ENCODE results near the gene CATSPERD.
"Not testable (repeated sequence)": the region's sequence is repeated elsewhere in the genome, so short reads cannot be mapped to it uniquely, and the experiment has no call there.

CATSPERD gene

DNA sequence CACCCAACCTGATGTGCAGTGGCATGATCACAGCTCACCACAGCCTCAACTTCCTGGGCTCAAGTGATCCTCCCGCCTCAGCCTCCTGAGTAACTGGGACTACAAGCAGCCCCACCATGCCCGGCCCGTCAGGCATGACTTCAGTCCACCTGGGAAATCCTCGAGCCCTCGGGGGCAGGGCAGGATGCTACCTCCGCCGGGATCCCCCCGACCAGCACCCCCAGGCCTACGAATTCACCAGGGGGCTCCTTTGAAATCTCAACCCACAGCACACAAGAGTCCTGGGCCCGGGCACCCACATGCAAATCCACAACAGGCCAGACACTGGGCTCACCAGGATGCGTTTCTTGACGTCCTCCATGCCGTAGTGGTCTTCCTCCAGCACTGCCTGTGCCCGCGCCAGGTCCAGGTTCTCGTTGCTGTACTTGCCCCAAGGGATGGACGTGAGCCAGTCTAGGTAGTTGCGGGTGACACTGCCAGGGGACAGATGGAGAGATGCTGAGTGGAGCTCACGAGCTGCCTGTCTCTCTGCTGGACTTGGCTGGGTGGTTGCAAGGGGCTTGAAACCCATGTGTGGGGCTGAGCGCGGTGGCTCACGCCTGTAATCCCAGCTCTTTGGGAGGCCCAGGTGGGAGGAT is 19.9 kb upstream of the CATSPERD start:
- no peaks in the 10 kb centered on the region for H3K27me3 ChIP-seq (ENCODE audit: control insufficient read depth, insufficient read depth, low read length)
- no peak overlapping the region for H3K4me2 ChIP-seq (ENCODE audit: low read length)
- no peak overlapping the region for H3K4me3 ChIP-seq (ENCODE audit: low read depth, low read length)
- no peak overlapping the region for H3K27ac ChIP-seq
- H2AFZ ChIP-seq, result no peak overlapping the region
- no peaks in the 10 kb centered on the region for H3K36me3 ChIP-seq (ENCODE audit: control insufficient read depth, insufficient read depth, low read length)
- no peaks in the 10 kb centered on the region for H3K9me3 ChIP-seq (ENCODE audit: control insufficient read depth, low read length)
- TF ChIP-seq, protein P1, sequence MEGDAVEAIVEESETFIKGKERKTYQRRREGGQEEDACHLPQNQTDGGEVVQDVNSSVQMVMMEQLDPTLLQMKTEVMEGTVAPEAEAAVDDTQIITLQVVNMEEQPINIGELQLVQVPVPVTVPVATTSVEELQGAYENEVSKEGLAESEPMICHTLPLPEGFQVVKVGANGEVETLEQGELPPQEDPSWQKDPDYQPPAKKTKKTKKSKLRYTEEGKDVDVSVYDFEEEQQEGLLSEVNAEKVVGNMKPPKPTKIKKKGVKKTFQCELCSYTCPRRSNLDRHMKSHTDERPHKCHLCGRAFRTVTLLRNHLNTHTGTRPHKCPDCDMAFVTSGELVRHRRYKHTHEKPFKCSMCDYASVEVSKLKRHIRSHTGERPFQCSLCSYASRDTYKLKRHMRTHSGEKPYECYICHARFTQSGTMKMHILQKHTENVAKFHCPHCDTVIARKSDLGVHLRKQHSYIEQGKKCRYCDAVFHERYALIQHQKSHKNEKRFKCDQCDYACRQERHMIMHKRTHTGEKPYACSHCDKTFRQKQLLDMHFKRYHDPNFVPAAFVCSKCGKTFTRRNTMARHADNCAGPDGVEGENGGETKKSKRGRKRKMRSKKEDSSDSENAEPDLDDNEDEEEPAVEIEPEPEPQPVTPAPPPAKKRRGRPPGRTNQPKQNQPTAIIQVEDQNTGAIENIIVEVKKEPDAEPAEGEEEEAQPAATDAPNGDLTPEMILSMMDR (IDR thresholded peaks at IDR 0.05), result no peak
- H3K9ac ChIP-seq, result no peak overlapping the region
- peaks cover 9% of the 10 kb centered on the region for H3K79me2 ChIP-seq
- H3K4me1 ChIP-seq, result no peaks in the 10 kb centered on the region

GRCh38 chr19:5702053-5702410 is 18.4 kb upstream of the CATSPERD start:
- not testable (repeated sequence) for H3K27me3 ChIP-seq (ENCODE audit: control insufficient read depth, insufficient read depth, low read length); H3K27ac ChIP-seq; H3K4me3 ChIP-seq (ENCODE audit: low read depth, low read length); H2AFZ ChIP-seq; H3K4me2 ChIP-seq (ENCODE audit: low read length); H3K9ac ChIP-seq; H3K9me3 ChIP-seq (ENCODE audit: control insufficient read depth, low read length); H3K4me1 ChIP-seq; H3K36me3 ChIP-seq (ENCODE audit: control insufficient read depth, insufficient read depth, low read length)
- peaks cover 11% of the 10 kb centered on the region for H3K79me2 ChIP-seq

GRCh38 chr19:5703819-5704818 is 16.3 kb upstream of the CATSPERD start:
- H3K9me3 ChIP-seq (ENCODE audit: control insufficient read depth, low read length), result no peaks in the 10 kb centered on the region
- H3K27ac ChIP-seq, result no peak overlapping the region
- peaks cover 11% of the 10 kb centered on the region for H3K79me2 ChIP-seq
- no peak overlapping the region for H3K4me3 ChIP-seq (ENCODE audit: low read depth, low read length)
- H2AFZ ChIP-seq, result no peak overlapping the region
- TF ChIP-seq, protein P1 (IDR thresholded peaks at IDR 0.05), result no peak
- H3K9ac ChIP-seq, result no peak overlapping the region
- H3K4me1 ChIP-seq, result no peaks in the 10 kb centered on the region
- no peaks in the 10 kb centered on the region for H3K36me3 ChIP-seq (ENCODE audit: control insufficient read depth, insufficient read depth, low read length)
- H3K4me2 ChIP-seq (ENCODE audit: low read length), result no peak overlapping the region
- no peaks in the 10 kb centered on the region for H3K27me3 ChIP-seq (ENCODE audit: control insufficient read depth, insufficient read depth, low read length)

DNA sequence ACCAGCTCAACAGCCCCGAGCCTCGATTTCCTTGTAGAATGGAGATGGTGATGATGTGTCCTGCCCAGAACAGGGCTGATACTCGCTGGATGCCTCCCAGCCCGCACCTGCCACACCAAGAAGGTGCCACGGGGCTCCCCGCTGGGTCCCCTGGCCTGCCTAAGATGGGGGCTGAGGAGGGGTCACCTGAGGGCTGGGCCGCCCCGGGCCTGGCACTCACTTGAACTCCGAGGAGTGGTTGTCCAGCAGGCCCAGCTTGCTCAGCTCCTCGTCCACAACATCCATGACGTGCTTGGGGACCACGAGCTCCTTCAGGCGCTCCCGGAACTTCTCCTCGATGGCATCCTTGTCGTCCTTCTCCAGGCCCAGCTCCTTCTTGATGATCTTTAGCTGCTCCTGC is 14.9 kb upstream of the CATSPERD start:
- H3K36me3 ChIP-seq (ENCODE audit: control insufficient read depth, insufficient read depth, low read length), result no peaks in the 10 kb centered on the region
- H3K4me3 ChIP-seq (ENCODE audit: low read depth, low read length), result no peak overlapping the region
- H3K9ac ChIP-seq, result no peak overlapping the region
- H3K27ac ChIP-seq, result no peak overlapping the region
- H2AFZ ChIP-seq, result no peak overlapping the region
- TF ChIP-seq, protein P1 (IDR thresholded peaks at IDR 0.05), result no peak
- peaks cover 9% of the 10 kb centered on the region for H3K79me2 ChIP-seq
- H3K27me3 ChIP-seq (ENCODE audit: control insufficient read depth, insufficient read depth, low read length), result no peaks in the 10 kb centered on the region
- H3K4me1 ChIP-seq, result no peaks in the 10 kb centered on the region
- H3K9me3 ChIP-seq (ENCODE audit: control insufficient read depth, low read length), result no peaks in the 10 kb centered on the region
- H3K4me2 ChIP-seq (ENCODE audit: low read length), result no peak overlapping the region

DNA sequence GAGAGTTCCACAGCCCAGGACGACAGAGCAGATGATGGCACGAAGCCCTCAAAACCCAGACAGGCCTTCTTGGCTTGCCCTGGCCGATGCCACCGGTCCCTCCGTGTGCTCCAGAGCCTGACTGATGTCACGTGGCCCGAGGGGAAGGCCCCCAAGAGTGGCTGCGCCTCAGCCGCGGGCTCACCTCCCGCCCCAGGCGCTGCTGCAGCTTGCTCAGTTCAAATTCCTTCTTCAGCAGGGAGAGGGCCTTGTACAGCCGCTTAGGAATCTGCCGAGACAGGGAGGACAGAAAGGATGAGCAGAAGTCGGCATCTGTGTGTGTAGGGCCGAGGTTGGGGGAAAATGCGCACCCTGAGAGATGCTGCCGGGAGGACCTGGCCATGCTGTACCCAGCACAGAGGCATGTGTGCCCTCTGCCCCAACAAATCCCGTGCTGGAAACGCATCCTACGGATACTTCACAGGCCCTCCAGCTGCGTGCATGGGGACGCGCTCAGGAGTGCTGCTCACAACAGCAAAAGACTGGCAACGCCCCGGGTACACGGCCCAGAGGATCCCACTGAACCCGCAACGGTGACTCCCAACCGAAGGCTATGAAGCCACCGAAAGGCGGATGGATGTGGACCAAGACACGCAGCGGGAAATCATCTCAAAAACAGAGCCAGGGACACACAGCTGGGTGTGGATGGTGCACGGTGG is 13.4 kb upstream of the CATSPERD start:
- Histone ChIP-seq H3K36me3 (ENCODE audit: control insufficient read depth, insufficient read depth, low read length) (no peaks in the 10 kb centered on the region), H3K4me1 (no peaks in the 10 kb centered on the region)

More for the DNA sequence above, 13.4 kb upstream of the CATSPERD start:
- no peak overlapping the region for H2AFZ ChIP-seq
- H3K9me3 ChIP-seq (ENCODE audit: control insufficient read depth, low read length), result no peaks in the 10 kb centered on the region
- TF ChIP-seq, protein P1 (IDR thresholded peaks at IDR 0.05), result no peak
- no peak overlapping the region for H3K4me2 ChIP-seq (ENCODE audit: low read length)
- H3K27me3 ChIP-seq (ENCODE audit: control insufficient read depth, insufficient read depth, low read length), result no peaks in the 10 kb centered on the region
- H3K9ac ChIP-seq, result no peak overlapping the region
- H3K79me2 ChIP-seq, result peaks cover 7% of the 10 kb centered on the region
- no peak overlapping the region for H3K4me3 ChIP-seq (ENCODE audit: low read depth, low read length)
- H3K27ac ChIP-seq, result no peak overlapping the region
